SJCRH30 (cell line): Measurements from ENCODE around the gene STX3. TPM values are rescaled to one million over a fixed set of nuclear protein-coding genes. Genes with fewer than 3 reads are reported as not detected.

Source experiments
- DNase-seq, 2 experiments: peaks; one replicate each; pipeline ENCODE4 v3.0.0-alpha.2; 2015 to 2020
- H3K27ac ChIP-seq: fragments of 250-450 bp; sonication (Bioruptor Pico); 2 replicates; pipeline ENCODE4 v1.5.1; 2020; ENCODE audit warnings: mild to moderate bottlenecking, moderate library complexity
- H3K27me3 ChIP-seq: fragments of 250-450 bp; sonication (Bioruptor Pico); 2 replicates; pipeline ENCODE4 v1.5.1; 2020; ENCODE audit warnings: mild to moderate bottlenecking, moderate library complexity
- H3K36me3 ChIP-seq: fragments of 250-450 bp; sonication (Bioruptor Pico); 2 replicates; pipeline ENCODE4 v1.5.1; 2020; ENCODE audit warnings: mild to moderate bottlenecking, moderate library complexity
- H3K4me1 ChIP-seq: fragments of 250-450 bp; sonication (Bioruptor Pico); 2 replicates; pipeline ENCODE4 v1.5.1; 2020; ENCODE audit warnings: mild to moderate bottlenecking, moderate library complexity
- H3K4me3 ChIP-seq: fragments of 250-450 bp; sonication (Bioruptor Pico); 2 replicates; pipeline ENCODE4 v1.5.1; 2020; ENCODE audit warnings: mild to moderate bottlenecking, moderate library complexity
- H3K9me3 ChIP-seq: fragments of 250-450 bp; sonication (Bioruptor Pico); replicated peaks from 2 replicates; pipeline ENCODE4 v1.5.1; 2020; ENCODE audit warnings: mild to moderate bottlenecking, moderate library complexity
- total RNA-seq: library from RNA; depleted of rRNA; stranded (reverse); fragments of >200 nt; shearing (Covaris generic); gene quantifications from 2 replicates; pipeline ENCODE4 v1.2.3, GENCODE V29; 2014

Gene STX3
- total RNA-seq, 1 experiment from 2014 or later, result 52.6 TPM

- no peak overlapping the region for H3K27ac ChIP-seq
- H3K36me3 ChIP-seq, result peaks cover 7% of the 10 kb centered on the region
- H3K4me3 ChIP-seq, result no peak overlapping the region
- no peaks in the 10 kb centered on the region for H3K27me3 ChIP-seq
- no peak for DNase-seq
- no peaks in the 10 kb centered on the region for H3K9me3 ChIP-seq
- H3K4me1 ChIP-seq, result no peaks in the 10 kb centered on the region
Measured at GRCh38 chr11:59792507-59792906, 37.3 kb downstream of the STX3 start.

- Histone ChIP-seq H3K4me1 (no peaks in the 10 kb centered on the region), H3K4me3 (no peak overlapping the region), H3K27ac (no peak overlapping the region), H3K9me3 (no peaks in the 10 kb centered on the region), H3K36me3 (peaks cover 7% of the 10 kb centered on the region), H3K27me3 (no peaks in the 10 kb centered on the region)
- no peak for DNase-seq
Measured at GRCh38 chr11:59794417-59794816, 39.2 kb downstream of the STX3 start.

GRCh38 chr11:59800390-59801025, 45.3 kb downstream of the STX3 start:
- no peaks in the 10 kb centered on the region for H3K4me1 ChIP-seq
- H3K9me3 ChIP-seq, result no peaks in the 10 kb centered on the region
- H3K4me3 ChIP-seq, result no peak overlapping the region
- peaks cover 13% of the 10 kb centered on the region for H3K36me3 ChIP-seq
- no peak overlapping the region for H3K27ac ChIP-seq
- DNase-seq, result no peak
- no peaks in the 10 kb centered on the region for H3K27me3 ChIP-seq

GRCh38 chr11:59801160-59801706, 46.1 kb downstream of the STX3 start:
- H3K4me1 ChIP-seq, result no peaks in the 10 kb centered on the region
- H3K36me3 ChIP-seq, result peaks cover 20% of the 10 kb centered on the region
- DNase-seq, result no peak
- H3K9me3 ChIP-seq, result no peaks in the 10 kb centered on the region
- H3K4me3 ChIP-seq, result no peak overlapping the region
- H3K27me3 ChIP-seq, result no peaks in the 10 kb centered on the region
- no peak overlapping the region for H3K27ac ChIP-seq

GRCh38 chr11:59801981-59802638, 46.9 kb downstream of the STX3 start:
- no peak for DNase-seq

GRCh38 chr11:59802639-59803176, 47.5 kb downstream of the STX3 start:
- Histone ChIP-seq H3K9me3 (no peaks in the 10 kb centered on the region), H3K27ac (no peak overlapping the region), H3K4me3 (no peak overlapping the region), H3K36me3 (peaks cover 30% of the 10 kb centered on the region), H3K27me3 (no peaks in the 10 kb centered on the region), H3K4me1 (no peaks in the 10 kb centered on the region)
- peak in 1 of 2 experiments; percentile 53 for DNase-seq

More at GRCh38 chr11:59801981-59802638, 46.9 kb downstream of the STX3 start:
- Histone ChIP-seq H3K4me1 (no peaks in the 10 kb centered on the region), H3K27ac (no peak overlapping the region), H3K36me3 (peaks cover 29% of the 10 kb centered on the region), H3K4me3 (no peak overlapping the region), H3K9me3 (no peaks in the 10 kb centered on the region), H3K27me3 (no peaks in the 10 kb centered on the region)

GRCh38 chr11:59804061-59804460, 48.9 kb downstream of the STX3 start:
- H3K4me3 ChIP-seq, result no peak overlapping the region
- H3K27me3 ChIP-seq, result no peaks in the 10 kb centered on the region
- DNase-seq, result no peak
- H3K36me3 ChIP-seq, result peaks cover 39% of the 10 kb centered on the region
- H3K9me3 ChIP-seq, result no peaks in the 10 kb centered on the region
- no peak overlapping the region for H3K27ac ChIP-seq
- no peaks in the 10 kb centered on the region for H3K4me1 ChIP-seq

- no peak for DNase-seq
- H3K9me3 ChIP-seq, result no peaks in the 10 kb centered on the region
- no peak overlapping the region for H3K27ac ChIP-seq
- H3K4me3 ChIP-seq, result no peak overlapping the region
- H3K36me3 ChIP-seq, result peaks cover 39% of the 10 kb centered on the region
- H3K27me3 ChIP-seq, result no peaks in the 10 kb centered on the region
- H3K4me1 ChIP-seq, result 0 out of 2 replicates have a peak, but pooled peaks cover 2% of the 10 kb centered on the region
Measured at GRCh38 chr11:59807047-59807610, 52.0 kb downstream of the STX3 start.

GRCh38 chr11:59810189-59810910, 55.2 kb downstream of the STX3 start, which contains the start of gene MRPL16:
MRPL16 (minus strand) TSS chr11:59810778; CDS start chr11:59810658, 120 bp downstream.
- Histone ChIP-seq H3K9me3 (no peaks in the 10 kb centered on the region), H3K36me3 (peaks cover 27% of the 10 kb centered on the region), H3K27me3 (no peaks in the 10 kb centered on the region), H3K4me3 (peak within 1 kb of the TSS; percentile 98), H3K4me1 (0 out of 2 replicates have a peak, but pooled peaks cover 2% of the 10 kb centered on the region), H3K27ac (peak within 1 kb of the TSS; percentile 61)
- DNase-seq, result peak; percentile 89 to 91

- H3K9me3 ChIP-seq, result no peaks in the 10 kb centered on the region
- peaks cover 22% of the 10 kb centered on the region for H3K36me3 ChIP-seq
- H3K27ac ChIP-seq, result peak overlapping the region; percentile 61
- peak overlapping the region; percentile 98 for H3K4me3 ChIP-seq
- no peaks in the 10 kb centered on the region for H3K27me3 ChIP-seq
- DNase-seq, result no peak
- 0 out of 2 replicates have a peak, but pooled peaks cover 2% of the 10 kb centered on the region for H3K4me1 ChIP-seq
Measured at GRCh38 chr11:59810911-59811259, 55.7 kb downstream of the STX3 start.

GRCh38 chr11:59812220-59812619, 57.0 kb downstream of the STX3 start:
- no peak overlapping the region for H3K27ac ChIP-seq
- H3K9me3 ChIP-seq, result no peaks in the 10 kb centered on the region
- peaks cover 9% of the 10 kb centered on the region for H3K36me3 ChIP-seq
- no peak overlapping the region for H3K4me3 ChIP-seq
- H3K27me3 ChIP-seq, result no peaks in the 10 kb centered on the region
- peaks cover 9% of the 10 kb centered on the region for H3K4me1 ChIP-seq
- DNase-seq, result no peak

- H3K27ac ChIP-seq, result no peak overlapping the region
- peaks cover 20% of the 10 kb centered on the region for H3K4me1 ChIP-seq
- H3K9me3 ChIP-seq, result no peaks in the 10 kb centered on the region
- H3K36me3 ChIP-seq, result peaks cover 4% of the 10 kb centered on the region
- H3K27me3 ChIP-seq, result no peaks in the 10 kb centered on the region
- H3K4me3 ChIP-seq, result no peak overlapping the region
- no peak for DNase-seq
Measured at GRCh38 chr11:59813364-59813763, 58.2 kb downstream of the STX3 start.

GRCh38 chr11:59814021-59814420, 58.8 kb downstream of the STX3 start:
- H3K4me3 ChIP-seq, result no peak overlapping the region
- no peak for DNase-seq

GRCh38 chr11:59815754-59816153, 60.6 kb downstream of the STX3 start:
- Histone ChIP-seq H3K27me3 (no peaks in the 10 kb centered on the region), H3K36me3 (no peaks in the 10 kb centered on the region), H3K27ac (no peak overlapping the region), H3K4me3 (no peak overlapping the region), H3K4me1 (peaks cover 29% of the 10 kb centered on the region), H3K9me3 (no peaks in the 10 kb centered on the region)
- no peak for DNase-seq

More at GRCh38 chr11:59814021-59814420, 58.8 kb downstream of the STX3 start:
- Histone ChIP-seq H3K27me3 (no peaks in the 10 kb centered on the region), H3K27ac (no peak overlapping the region), H3K36me3 (no peaks in the 10 kb centered on the region), H3K4me1 (peaks cover 26% of the 10 kb centered on the region), H3K9me3 (no peaks in the 10 kb centered on the region)
